ENCODE data around the gene CRB3.
"Not testable (repeated sequence)": the region's sequence is repeated elsewhere in the genome, so short reads cannot be mapped to it uniquely, and the experiment has no call there.

CRB3 gene

GRCh38 chr19:6503407-6504201, 39.5 kb downstream of the CRB3 start:
- H3K27ac ChIP-seq (ENCODE audit: low read length), result no peak overlapping the region
- no peak overlapping the region for H3K9ac ChIP-seq (ENCODE audit: low read length)
- peaks cover 3% of the 10 kb centered on the region for H3K4me1 ChIP-seq (ENCODE audit: control insufficient read depth, low read depth, low read length)

GRCh38 chr19:6508028-6508771, 44.1 kb downstream of the CRB3 start:
- H3K9me3 ChIP-seq (ENCODE audit: control insufficient read depth, low read depth, low read length); H3K27me3 ChIP-seq (ENCODE audit: control insufficient read depth, insufficient read depth, low read length); H3K27ac ChIP-seq (ENCODE audit: low read length); H3K36me3 ChIP-seq (ENCODE audit: control insufficient read depth, low read depth, low read length); H3K4me1 ChIP-seq (ENCODE audit: control insufficient read depth, low read depth, low read length); H3K4me3 ChIP-seq (ENCODE audit: low read length); H3K9ac ChIP-seq (ENCODE audit: low read length): not testable (repeated sequence)

More at GRCh38 chr19:6503407-6504201, 39.5 kb downstream of the CRB3 start:
- H3K27me3 ChIP-seq (ENCODE audit: control insufficient read depth, insufficient read depth, low read length), result peaks cover 14% of the 10 kb centered on the region
- no peak overlapping the region for H3K4me3 ChIP-seq (ENCODE audit: low read length)
- no peaks in the 10 kb centered on the region for H3K9me3 ChIP-seq (ENCODE audit: control insufficient read depth, low read depth, low read length)
- no peaks in the 10 kb centered on the region for H3K36me3 ChIP-seq (ENCODE audit: control insufficient read depth, low read depth, low read length)

GRCh38 chr19:6509118-6509971, 45.3 kb downstream of the CRB3 start:
- Histone ChIP-seq H3K4me3 (ENCODE audit: low read length) (no peak overlapping the region), H3K36me3 (ENCODE audit: control insufficient read depth, low read depth, low read length) (no peaks in the 10 kb centered on the region), H3K27me3 (ENCODE audit: control insufficient read depth, insufficient read depth, low read length) (no peaks in the 10 kb centered on the region), H3K27ac (ENCODE audit: low read length) (no peak overlapping the region), H3K9me3 (ENCODE audit: control insufficient read depth, low read depth, low read length) (no peaks in the 10 kb centered on the region), H3K9ac (ENCODE audit: low read length) (no peak overlapping the region), H3K4me1 (ENCODE audit: control insufficient read depth, low read depth, low read length) (no peaks in the 10 kb centered on the region)

GRCh38 chr19:6510618-6511017, 46.5 kb downstream of the CRB3 start:
- Histone ChIP-seq H3K27ac (ENCODE audit: low read length) (no peak overlapping the region), H3K9me3 (ENCODE audit: control insufficient read depth, low read depth, low read length) (no peaks in the 10 kb centered on the region), H3K4me1 (ENCODE audit: control insufficient read depth, low read depth, low read length) (no peaks in the 10 kb centered on the region), H3K36me3 (ENCODE audit: control insufficient read depth, low read depth, low read length) (no peaks in the 10 kb centered on the region), H3K9ac (ENCODE audit: low read length) (no peak overlapping the region), H3K4me3 (ENCODE audit: low read length) (no peak overlapping the region), H3K27me3 (ENCODE audit: control insufficient read depth, insufficient read depth, low read length) (no peaks in the 10 kb centered on the region)

- no peaks in the 10 kb centered on the region for H3K9me3 ChIP-seq (ENCODE audit: control insufficient read depth, low read depth, low read length)
- no peaks in the 10 kb centered on the region for H3K4me1 ChIP-seq (ENCODE audit: control insufficient read depth, low read depth, low read length)
- no peak overlapping the region for H3K27ac ChIP-seq (ENCODE audit: low read length)
- no peak overlapping the region for H3K9ac ChIP-seq (ENCODE audit: low read length)
- no peaks in the 10 kb centered on the region for H3K36me3 ChIP-seq (ENCODE audit: control insufficient read depth, low read depth, low read length)
- H3K4me3 ChIP-seq (ENCODE audit: low read length), result no peak overlapping the region
- H3K27me3 ChIP-seq (ENCODE audit: control insufficient read depth, insufficient read depth, low read length), result no peaks in the 10 kb centered on the region
These were observed 50.0 kb downstream of the CRB3 start for GRCh38 chr19:6514089-6514488.

- no peak overlapping the region for H3K9ac ChIP-seq (ENCODE audit: low read length)
- H3K27me3 ChIP-seq (ENCODE audit: control insufficient read depth, insufficient read depth, low read length), result no peaks in the 10 kb centered on the region
- H3K27ac ChIP-seq (ENCODE audit: low read length), result no peak overlapping the region
- no peaks in the 10 kb centered on the region for H3K4me1 ChIP-seq (ENCODE audit: control insufficient read depth, low read depth, low read length)
- H3K9me3 ChIP-seq (ENCODE audit: control insufficient read depth, low read depth, low read length), result no peaks in the 10 kb centered on the region
- no peak overlapping the region for H3K4me3 ChIP-seq (ENCODE audit: low read length)
- H3K36me3 ChIP-seq (ENCODE audit: control insufficient read depth, low read depth, low read length), result no peaks in the 10 kb centered on the region
These were observed 51.0 kb downstream of the CRB3 start for GRCh38 chr19:6514926-6515544.

- Histone ChIP-seq H3K4me3 (ENCODE audit: low read length) (peak overlapping the region; percentile 72), H3K27ac (ENCODE audit: low read length) (no peak overlapping the region), H3K9me3 (ENCODE audit: control insufficient read depth, low read depth, low read length) (no peaks in the 10 kb centered on the region), H3K9ac (ENCODE audit: low read length) (no peak overlapping the region), H3K4me1 (ENCODE audit: control insufficient read depth, low read depth, low read length) (no peaks in the 10 kb centered on the region), H3K36me3 (ENCODE audit: control insufficient read depth, low read depth, low read length) (no peaks in the 10 kb centered on the region), H3K27me3 (ENCODE audit: control insufficient read depth, insufficient read depth, low read length) (no peaks in the 10 kb centered on the region)
These were observed 52.1 kb downstream of the CRB3 start for GRCh38 chr19:6516018-6516658.

Data from iPS-18a (cell line).